NB4 (cell line): ENCODE results near the gene ELP5.

Experiments
- DNase-seq: peaks from one replicate; pipeline ENCODE4 v3.0.0; 2010; ENCODE audit warnings: low read depth
- H3K4me3 ChIP-seq: one replicate; pipeline ENCODE4 v1.5.1; 2011; ENCODE audit warnings: mild to moderate bottlenecking, low read depth, low read length, moderate library complexity
- MYC ChIP-seq: IDR thresholded peaks from 2 replicates; pipeline ENCODE4 v1.6.1; 2011; ENCODE audit warnings: low read depth, low read length
- POLR2A ChIP-seq: IDR thresholded peaks from 2 replicates; pipeline ENCODE4 v1.6.1; 2011; ENCODE audit warnings: mild to moderate bottlenecking; ENCODE audit not compliant: insufficient read length; ENCODE audit errors: extremely low read depth
- TF ChIP-seq, protein P1 (sequence below): IDR thresholded peaks from one replicate; pipeline ENCODE4 v1.5.1; 2012; ENCODE audit warnings: low read depth, low read length
- TF ChIP-seq, protein P2 (sequence below): IDR thresholded peaks from 2 replicates; pipeline ENCODE4 v1.6.1; 2011; ENCODE audit warnings: low read depth, low read length

The ELP5 gene, protein sequence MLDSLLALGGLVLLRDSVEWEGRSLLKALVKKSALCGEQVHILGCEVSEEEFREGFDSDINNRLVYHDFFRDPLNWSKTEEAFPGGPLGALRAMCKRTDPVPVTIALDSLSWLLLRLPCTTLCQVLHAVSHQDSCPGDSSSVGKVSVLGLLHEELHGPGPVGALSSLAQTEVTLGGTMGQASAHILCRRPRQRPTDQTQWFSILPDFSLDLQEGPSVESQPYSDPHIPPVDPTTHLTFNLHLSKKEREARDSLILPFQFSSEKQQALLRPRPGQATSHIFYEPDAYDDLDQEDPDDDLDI

DNA sequence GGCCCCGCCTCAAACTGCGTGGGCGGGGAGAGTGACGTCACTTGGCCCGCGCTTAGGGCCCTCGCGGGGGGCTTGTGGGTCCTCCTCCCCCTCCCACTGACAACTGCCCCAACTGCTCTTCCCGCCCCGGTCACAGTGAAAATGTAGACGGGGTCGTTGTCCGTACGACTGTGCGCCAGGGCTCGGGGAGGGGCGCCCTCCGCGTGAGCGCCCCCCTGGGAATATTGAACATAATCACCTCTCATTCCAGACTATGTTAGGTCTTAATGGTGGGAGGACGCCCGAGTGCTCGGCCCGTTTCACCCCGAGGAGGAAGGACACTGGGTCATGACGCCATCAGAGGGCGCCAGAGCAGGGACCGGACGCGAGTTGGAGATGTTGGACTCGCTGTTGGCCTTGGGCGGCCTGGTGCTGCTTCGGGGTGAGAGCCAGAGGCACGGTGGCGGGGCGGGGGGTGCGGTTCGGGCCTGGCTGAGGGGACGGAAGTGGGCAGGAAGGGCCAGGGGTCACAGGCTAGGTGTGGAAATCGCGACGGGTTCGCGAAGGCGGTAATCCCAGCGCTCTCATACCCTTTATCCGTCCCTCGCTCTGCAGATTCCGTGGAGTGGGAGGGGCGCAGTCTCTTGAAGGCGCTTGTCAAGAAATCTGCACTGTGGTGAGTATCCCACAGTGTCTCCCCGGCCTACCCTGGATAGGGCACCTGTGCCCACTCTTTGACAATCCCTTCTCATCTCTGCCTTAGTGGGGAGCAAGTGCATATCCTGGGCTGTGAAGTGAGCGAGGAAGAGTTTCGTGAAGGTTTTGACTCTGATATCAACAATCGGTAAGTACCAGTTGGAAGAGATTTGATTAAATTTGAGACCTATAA is at the start of gene ELP5:
Gene ELP5 (plus strand): TSS at position 40 of the 868 bp plus-strand sequence. CDS start 336 bp downstream, at position 376.
- DNase-seq = peak; percentile 92
- TF ChIP-seq, protein P1, sequence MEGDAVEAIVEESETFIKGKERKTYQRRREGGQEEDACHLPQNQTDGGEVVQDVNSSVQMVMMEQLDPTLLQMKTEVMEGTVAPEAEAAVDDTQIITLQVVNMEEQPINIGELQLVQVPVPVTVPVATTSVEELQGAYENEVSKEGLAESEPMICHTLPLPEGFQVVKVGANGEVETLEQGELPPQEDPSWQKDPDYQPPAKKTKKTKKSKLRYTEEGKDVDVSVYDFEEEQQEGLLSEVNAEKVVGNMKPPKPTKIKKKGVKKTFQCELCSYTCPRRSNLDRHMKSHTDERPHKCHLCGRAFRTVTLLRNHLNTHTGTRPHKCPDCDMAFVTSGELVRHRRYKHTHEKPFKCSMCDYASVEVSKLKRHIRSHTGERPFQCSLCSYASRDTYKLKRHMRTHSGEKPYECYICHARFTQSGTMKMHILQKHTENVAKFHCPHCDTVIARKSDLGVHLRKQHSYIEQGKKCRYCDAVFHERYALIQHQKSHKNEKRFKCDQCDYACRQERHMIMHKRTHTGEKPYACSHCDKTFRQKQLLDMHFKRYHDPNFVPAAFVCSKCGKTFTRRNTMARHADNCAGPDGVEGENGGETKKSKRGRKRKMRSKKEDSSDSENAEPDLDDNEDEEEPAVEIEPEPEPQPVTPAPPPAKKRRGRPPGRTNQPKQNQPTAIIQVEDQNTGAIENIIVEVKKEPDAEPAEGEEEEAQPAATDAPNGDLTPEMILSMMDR = no peak
- TF ChIP-seq, protein P2, sequence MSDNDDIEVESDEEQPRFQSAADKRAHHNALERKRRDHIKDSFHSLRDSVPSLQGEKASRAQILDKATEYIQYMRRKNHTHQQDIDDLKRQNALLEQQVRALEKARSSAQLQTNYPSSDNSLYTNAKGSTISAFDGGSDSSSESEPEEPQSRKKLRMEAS = peak; percentile 58; the same call in 1 of the 2 replicates
- TF ChIP-seq MYC (peak; percentile 30), POLR2A (peak; percentile 42)
- peak within 1 kb of the TSS; percentile 93 for H3K4me3 ChIP-seq

DNA sequence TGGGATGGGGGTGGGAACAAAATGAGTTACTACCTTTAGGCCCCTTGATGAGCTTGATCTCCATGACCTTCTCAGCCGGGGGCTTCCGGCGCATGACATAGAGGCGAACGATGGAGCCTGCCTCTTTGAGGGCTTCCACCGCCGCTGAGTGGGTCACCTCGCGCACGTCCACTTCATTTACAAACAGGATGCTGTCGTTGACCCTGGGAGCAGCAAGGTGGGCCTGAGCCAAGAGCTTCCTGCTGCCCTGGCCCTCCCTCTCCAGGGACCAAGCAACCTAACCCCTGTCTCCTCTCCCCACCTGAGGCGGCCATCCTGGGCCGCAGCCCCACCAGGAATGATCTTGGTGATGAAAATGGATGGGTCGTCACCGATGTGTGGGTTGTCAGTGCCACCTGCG is 48.6 kb upstream of the ELP5 start:
- DNase-seq = no peak
- H3K4me3 ChIP-seq = no peak overlapping the region
- TF ChIP-seq POLR2A (no peak), MYC (no peak)
- TF ChIP-seq, protein P2 = no peak
- TF ChIP-seq, protein P1 = no peak

DNA sequence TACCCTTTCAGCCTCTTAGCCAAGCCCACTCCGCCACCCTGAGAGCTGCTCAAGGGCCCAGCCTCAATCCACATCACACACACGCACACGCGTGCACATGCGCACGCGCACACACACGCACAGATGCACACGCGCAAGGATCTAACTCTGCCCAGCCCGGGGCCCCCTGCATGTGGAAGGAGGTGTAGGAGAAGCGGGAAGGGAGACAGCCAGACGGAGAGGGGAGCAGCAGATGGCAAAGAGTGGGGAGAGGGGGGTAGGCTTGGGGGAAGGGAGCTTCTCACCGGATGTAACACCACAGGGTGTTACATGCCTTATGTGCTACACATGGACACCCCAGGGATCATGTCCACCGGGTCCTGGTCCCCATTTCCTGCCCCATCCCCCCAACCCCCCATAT is 47.7 kb upstream of the ELP5 start:
- DNase-seq = no peak
- no peak overlapping the region for H3K4me3 ChIP-seq

DNA sequence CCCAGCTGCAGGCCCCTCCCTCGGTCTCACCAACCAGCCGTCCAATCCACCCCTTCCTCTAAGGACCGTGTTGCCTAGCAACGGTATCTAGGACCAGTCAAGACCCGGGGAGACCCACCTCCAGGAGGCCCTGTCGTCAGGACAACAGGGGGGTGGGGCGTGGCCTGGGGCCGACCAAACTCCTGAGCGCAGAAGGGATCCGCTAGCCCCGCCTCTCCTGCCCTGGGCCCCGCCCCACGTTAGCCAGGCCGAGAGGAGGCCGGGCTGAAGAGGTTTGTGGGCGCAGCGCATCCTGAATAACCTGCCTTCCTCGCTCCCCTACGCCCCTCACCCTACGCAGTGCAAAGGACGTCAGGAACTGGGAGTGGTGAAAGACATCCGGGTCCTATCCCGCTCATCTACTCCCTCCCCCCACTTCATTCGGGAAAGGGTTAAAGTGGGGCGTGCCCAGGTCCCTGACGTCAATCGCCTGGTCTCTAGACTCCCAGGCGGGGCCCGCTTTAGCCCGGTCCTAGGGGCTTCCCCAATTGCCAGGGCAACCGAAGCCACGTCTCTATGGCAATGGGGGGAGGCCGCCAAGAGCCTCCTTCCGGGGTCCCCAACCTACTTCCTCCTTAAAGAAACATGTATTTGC is 47.1 kb upstream of the ELP5 start:
- no peak for TF ChIP-seq POLR2A
- TF ChIP-seq MYC = no peak
- TF ChIP-seq, protein P1 = no peak
- TF ChIP-seq, protein P2 = no peak
- DNase-seq = peak; percentile 8
- no peak overlapping the region for H3K4me3 ChIP-seq

More for the DNA sequence above, 47.7 kb upstream of the ELP5 start:
- TF ChIP-seq, protein P2 = no peak
- TF ChIP-seq POLR2A (no peak), MYC (no peak)
- TF ChIP-seq, protein P1 = no peak

DNA sequence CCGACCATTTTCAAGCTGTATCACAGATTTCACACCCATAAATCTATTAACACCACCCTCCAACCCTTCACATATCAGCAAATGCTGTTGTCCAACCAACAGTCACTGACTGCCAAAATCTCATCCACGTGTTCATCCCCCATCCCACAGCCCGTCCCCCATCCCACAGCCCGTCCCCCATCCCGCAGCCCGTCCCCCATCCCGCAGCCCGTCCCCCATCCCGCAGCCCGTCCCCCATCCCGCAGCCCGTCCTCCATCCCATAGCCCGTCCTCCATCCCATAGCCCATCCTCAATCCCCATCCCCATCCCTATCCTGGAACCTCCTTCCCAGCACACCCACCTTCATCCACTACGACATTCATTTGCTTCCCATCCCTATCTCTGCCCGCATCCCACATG is 46.5 kb upstream of the ELP5 start:
- no peak for DNase-seq
- H3K4me3 ChIP-seq = no peak overlapping the region
- TF ChIP-seq MYC (no peak), POLR2A (no peak)
- TF ChIP-seq, protein P1 = no peak
- TF ChIP-seq, protein P2 = no peak
